EL (cell line): Measurements from ENCODE around the gene CFAP100.

Experiments used
- DNase-seq: peaks from one replicate; pipeline ENCODE4 v3.0.0-alpha.2; 2016

Gene CFAP100

GRCh38 chr3:126394179-126394976 is at the start of gene CFAP100:
TSS of gene CFAP100 (plus strand) at chr3:126394909. CDS start at chr3:126396001, 1,092 bp downstream.
- no peak for DNase-seq

- no peak for DNase-seq
These were observed 49.5 kb upstream of the CFAP100 start for GRCh38 chr3:126345231-126345630.

- no peak for DNase-seq
These were observed 48.9 kb upstream of the CFAP100 start for GRCh38 chr3:126345641-126346460.

- no peak for DNase-seq
These were observed 48.2 kb upstream of the CFAP100 start for GRCh38 chr3:126346466-126346865.

- no peak for DNase-seq
These were observed 47.1 kb upstream of the CFAP100 start for GRCh38 chr3:126347543-126348161.

- no peak for DNase-seq
These were observed 46.3 kb upstream of the CFAP100 start for GRCh38 chr3:126348308-126348920.

GRCh38 chr3:126349071-126349470 is 45.6 kb upstream of the CFAP100 start:
- DNase-seq, result no peak

GRCh38 chr3:126349611-126350501 is 44.9 kb upstream of the CFAP100 start:
- DNase-seq, result no peak

- DNase-seq, result no peak
These were observed 44.1 kb upstream of the CFAP100 start for GRCh38 chr3:126350502-126351085.

GRCh38 chr3:126351086-126351770 is 43.5 kb upstream of the CFAP100 start:
- DNase-seq, result no peak

GRCh38 chr3:126351771-126352475 is 42.8 kb upstream of the CFAP100 start:
- no peak for DNase-seq

- peak; percentile 34 for DNase-seq
These were observed 41.9 kb upstream of the CFAP100 start for GRCh38 chr3:126352476-126353454.

GRCh38 chr3:126353694-126354321 is 40.9 kb upstream of the CFAP100 start:
- no peak for DNase-seq

GRCh38 chr3:126354776-126355175 is 39.9 kb upstream of the CFAP100 start:
- no peak for DNase-seq

GRCh38 chr3:126355251-126355650 is 39.5 kb upstream of the CFAP100 start:
- no peak for DNase-seq

- peak; percentile 72 for DNase-seq
These were observed 38.8 kb upstream of the CFAP100 start for GRCh38 chr3:126355777-126356372.

GRCh38 chr3:126356373-126357264 is 38.1 kb upstream of the CFAP100 start:
- peak; percentile 12 for DNase-seq
